HEK293T (cell line): ENCODE data around the gene BRD4.
"Not testable (repeated sequence)": the region's sequence is repeated elsewhere in the genome, so short reads cannot be mapped to it uniquely, and the experiment has no call there.

Experiments
- CTCF ChIA-PET: fragments of 350-600 bp; formaldehyde crosslinking; extraction: SDS; loops from one replicate; lab custom pipeline; 2021; ENCODE audit warnings: antibody characterized with exemption, inconsistent platforms; lab: Yijun Ruan, JAX
- POLR2A ChIA-PET: fragments of 350-600 bp; formaldehyde crosslinking; extraction: SDS; loops from one replicate; lab custom pipeline; 2020; ENCODE audit warnings: antibody characterized with exemption, inconsistent platforms; lab: Yijun Ruan, JAX
- DNase-seq: peaks from one replicate; pipeline ENCODE4 v3.0.0; 2012; ENCODE audit warnings: mixed read lengths; ENCODE audit errors: extremely low spot score
- ARNT ChIP-seq: fragments of 450-650 bp; IDR thresholded peaks from 2 replicates; pipeline ENCODE4 v1.6.1; 2017; ENCODE audit warnings: mild to moderate bottlenecking
- BHLHE40 ChIP-seq: fragments of 450-650 bp; IDR thresholded peaks from 2 replicates; pipeline ENCODE4 v1.6.1; 2016; ENCODE audit warnings: mild to moderate bottlenecking, moderate library complexity, borderline replicate concordance
- CTBP1 ChIP-seq: fragments of 450-650 bp; IDR thresholded peaks from 2 replicates; pipeline ENCODE4 v1.6.1; 2016; ENCODE audit warnings: borderline replicate concordance
- ELF4 ChIP-seq: fragments of 450-650 bp; IDR thresholded peaks from 2 replicates; pipeline ENCODE4 v1.6.1; 2017; ENCODE audit warnings: antibody characterized with exemption
- FOXA1 ChIP-seq: fragments of 450-650 bp; IDR thresholded peaks from 2 replicates; pipeline ENCODE4 v1.6.1; 2016; ENCODE audit warnings: mild to moderate bottlenecking
- FOXK2 ChIP-seq: fragments of 450-650 bp; IDR thresholded peaks from 2 replicates; pipeline ENCODE4 v1.6.1; 2016; ENCODE audit warnings: mild to moderate bottlenecking
- FOXM1 ChIP-seq: fragments of 450-650 bp; IDR thresholded peaks from 2 replicates; pipeline ENCODE4 v1.6.1; 2017; ENCODE audit warnings: mild to moderate bottlenecking, borderline replicate concordance
- HDGF ChIP-seq: fragments of 450-650 bp; IDR thresholded peaks from 2 replicates; pipeline ENCODE4 v1.6.1; 2017; ENCODE audit warnings: antibody characterized with exemption, borderline replicate concordance
- L3MBTL2 ChIP-seq: fragments of 450-650 bp; conservative IDR thresholded peaks from 2 replicates; pipeline ENCODE4 v1.6.1; 2016; ENCODE audit warnings: mild to moderate bottlenecking
- LEF1 ChIP-seq: fragments of 450-650 bp; IDR thresholded peaks from 2 replicates; pipeline ENCODE4 v1.6.1; 2017; ENCODE audit warnings: mild to moderate bottlenecking, borderline replicate concordance
- NFRKB ChIP-seq: fragments of 450-650 bp; IDR thresholded peaks from 2 replicates; pipeline ENCODE4 v1.6.1; 2016; ENCODE audit warnings: mild to moderate bottlenecking, moderate library complexity
- SP1 ChIP-seq: fragments of 450-650 bp; IDR thresholded peaks from 2 replicates; pipeline ENCODE4 v1.6.1; 2017
- SUZ12 ChIP-seq: fragments of 450-650 bp; IDR thresholded peaks from 2 replicates; pipeline ENCODE4 v1.6.1; 2016; ENCODE audit warnings: mild to moderate bottlenecking
- TARDBP ChIP-seq: fragments of 450-650 bp; IDR thresholded peaks from 2 replicates; pipeline ENCODE4 v1.6.1; 2016
- ZNF384 ChIP-seq: fragments of 450-650 bp; IDR thresholded peaks from 2 replicates; pipeline ENCODE4 v1.6.1; 2016
- TF ChIP-seq, protein P1 (sequence below): fragments of 450-650 bp; IDR thresholded peaks from 2 replicates; pipeline ENCODE4 v1.6.1; 2016

BRD4 gene

GRCh38 chr19:15365264-15365663 lies 32.9 kb upstream of the BRD4 start:
- TF ChIP-seq CTBP1 = no peak
- ChIA-PET POLR2A (no interaction called here), CTCF (no interaction called here)
- DNase-seq = no peak

GRCh38 chr19:15363791-15364190 lies 31.5 kb upstream of the BRD4 start:
- CTCF ChIA-PET, POLR2A ChIA-PET, DNase-seq: not testable (repeated sequence)

- CTCF ChIA-PET, DNase-seq, POLR2A ChIA-PET: not testable (repeated sequence)
Measured at GRCh38 chr19:15363048-15363447, 30.7 kb upstream of the BRD4 start.

GRCh38 chr19:15360015-15360414 lies 27.7 kb upstream of the BRD4 start:
- CTCF ChIA-PET, DNase-seq: not testable (repeated sequence)
- POLR2A ChIA-PET = interaction anchor here (1.4 kb wide), 1 partner anchor 20 kb away, joined by 3 read pairs; the partner anchor contains the start of gene AKAP8

- POLR2A ChIA-PET = interaction anchor here (1.4 kb wide), 1 partner anchor 21 kb away, joined by 3 read pairs; the partner anchor contains the start of gene AKAP8
- DNase-seq = no peak
- CTCF ChIA-PET = no interaction called here
- no peak for TF ChIP-seq HDGF
- TF ChIP-seq ARNT = no peak
- no peak for TF ChIP-seq FOXM1
- TF ChIP-seq ZNF384 = no peak
- no peak for TF ChIP-seq SUZ12
- no peak for TF ChIP-seq FOXA1
- TF ChIP-seq TARDBP = no peak
Measured at GRCh38 chr19:15358918-15359317, 26.6 kb upstream of the BRD4 start.

DNA sequence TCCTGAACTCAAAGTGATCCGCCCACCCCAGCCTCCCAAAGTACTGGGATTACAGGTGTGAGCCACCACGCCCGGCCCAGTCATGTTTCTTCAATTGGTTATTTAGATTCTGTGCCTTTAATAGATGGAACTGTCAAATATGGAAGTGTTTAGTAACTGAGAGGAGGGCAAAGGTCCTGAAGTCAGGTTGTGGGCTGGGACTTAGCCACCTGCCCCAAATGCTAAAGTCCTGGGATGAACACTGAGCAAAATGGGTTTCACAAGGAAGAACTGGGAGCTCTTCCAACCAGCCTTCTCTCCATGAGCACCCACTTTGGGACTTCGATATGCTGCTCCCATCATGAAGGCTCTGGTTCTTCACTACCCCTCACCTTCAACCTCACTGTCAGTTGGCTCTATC lies 25.6 kb upstream of the BRD4 start:
- no peak for TF ChIP-seq SP1
- no peak for TF ChIP-seq HDGF
- TF ChIP-seq ZNF384 = no peak
- TF ChIP-seq ARNT = no peak
- TF ChIP-seq, protein P1, sequence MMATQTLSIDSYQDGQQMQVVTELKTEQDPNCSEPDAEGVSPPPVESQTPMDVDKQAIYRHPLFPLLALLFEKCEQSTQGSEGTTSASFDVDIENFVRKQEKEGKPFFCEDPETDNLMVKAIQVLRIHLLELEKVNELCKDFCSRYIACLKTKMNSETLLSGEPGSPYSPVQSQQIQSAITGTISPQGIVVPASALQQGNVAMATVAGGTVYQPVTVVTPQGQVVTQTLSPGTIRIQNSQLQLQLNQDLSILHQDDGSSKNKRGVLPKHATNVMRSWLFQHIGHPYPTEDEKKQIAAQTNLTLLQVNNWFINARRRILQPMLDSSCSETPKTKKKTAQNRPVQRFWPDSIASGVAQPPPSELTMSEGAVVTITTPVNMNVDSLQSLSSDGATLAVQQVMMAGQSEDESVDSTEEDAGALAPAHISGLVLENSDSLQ = no peak
- no peak for TF ChIP-seq FOXM1
- no peak for TF ChIP-seq LEF1
- TF ChIP-seq ELF4 = no peak
- TF ChIP-seq BHLHE40 = no peak
- TF ChIP-seq TARDBP = no peak
- TF ChIP-seq FOXK2 = no peak
- no peak for TF ChIP-seq L3MBTL2
- no peak for TF ChIP-seq NFRKB
- TF ChIP-seq CTBP1 = no peak
- TF ChIP-seq SUZ12 = no peak
- CTCF ChIA-PET = interaction anchor here (0.6 kb wide), 1 partner anchor 77 kb away, joined by 6 read pairs; no protein-coding TSS in a partner anchor
- POLR2A ChIA-PET = no interaction called here
- DNase-seq = no peak

DNA sequence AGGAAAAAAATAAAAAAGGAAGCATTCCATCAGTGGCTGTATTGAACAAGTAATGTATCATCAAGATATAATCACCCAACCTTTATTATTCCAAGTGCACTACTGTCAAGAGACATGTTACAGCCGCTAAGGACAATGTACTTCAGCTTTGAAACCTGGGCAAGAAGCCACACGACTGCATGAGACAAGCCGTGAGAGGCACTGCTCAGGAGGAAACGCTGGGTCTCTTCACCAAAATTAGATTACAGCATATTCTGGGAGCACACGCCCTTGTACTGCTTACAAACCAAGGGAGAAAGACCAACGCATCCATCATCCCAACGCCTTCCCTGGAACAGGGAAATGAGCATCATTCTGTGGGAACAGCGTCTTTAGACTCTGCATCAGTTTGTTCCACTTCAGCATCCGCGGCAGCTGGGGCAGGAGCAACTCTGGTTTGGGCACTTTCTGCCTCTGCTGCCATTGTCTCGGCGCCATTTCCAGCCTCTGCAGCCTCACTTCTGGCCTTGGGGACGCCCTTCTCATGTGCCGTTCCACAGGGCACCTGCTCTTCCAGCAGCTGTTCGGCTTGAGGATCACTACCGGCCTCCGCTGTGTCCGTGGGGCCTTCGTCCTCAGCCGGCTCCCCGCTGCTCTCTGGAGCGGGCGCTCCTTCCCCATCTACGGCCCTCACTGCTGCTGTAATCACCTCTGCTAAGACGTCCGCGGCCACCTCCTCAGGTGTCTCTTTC lies 22.4 kb upstream of the BRD4 start:
- no peak for DNase-seq
- TF ChIP-seq SP1 (no peak), FOXM1 (no peak), TARDBP (no peak), ZNF384 (no peak)
- CTCF ChIA-PET = no interaction called here
- POLR2A ChIA-PET = no interaction called here

DNA sequence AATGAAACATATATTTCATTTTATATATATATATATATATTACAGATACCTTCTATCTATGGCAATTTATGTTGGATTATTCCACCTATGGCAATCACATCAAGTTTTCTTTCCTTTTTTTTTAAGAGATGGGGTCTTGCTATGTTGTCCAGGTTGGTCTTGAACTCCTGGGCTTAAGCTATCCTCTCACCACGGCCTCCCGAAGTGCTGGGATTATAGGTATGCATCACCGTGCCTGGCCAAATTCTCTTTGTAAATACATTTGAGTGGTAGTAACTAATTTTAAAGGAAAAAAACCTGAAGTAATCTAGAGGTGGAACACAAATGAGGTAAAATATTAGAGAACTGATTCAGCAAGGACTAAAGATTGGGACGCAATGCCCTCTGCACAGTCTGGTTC lies 21.6 kb upstream of the BRD4 start:
- no peak for TF ChIP-seq BHLHE40
- TF ChIP-seq, protein P1 = no peak
- TF ChIP-seq FOXM1 = no peak
- no peak for TF ChIP-seq ZNF384
- no peak for TF ChIP-seq LEF1
- no peak for TF ChIP-seq SUZ12
- no peak for TF ChIP-seq FOXA1
- no peak for TF ChIP-seq FOXK2
- TF ChIP-seq NFRKB = no peak
- TF ChIP-seq ARNT = no peak
- TF ChIP-seq SP1 = no peak
- no peak for TF ChIP-seq L3MBTL2
- POLR2A ChIA-PET = no interaction called here
- DNase-seq = no peak
- CTCF ChIA-PET = no interaction called here

DNA sequence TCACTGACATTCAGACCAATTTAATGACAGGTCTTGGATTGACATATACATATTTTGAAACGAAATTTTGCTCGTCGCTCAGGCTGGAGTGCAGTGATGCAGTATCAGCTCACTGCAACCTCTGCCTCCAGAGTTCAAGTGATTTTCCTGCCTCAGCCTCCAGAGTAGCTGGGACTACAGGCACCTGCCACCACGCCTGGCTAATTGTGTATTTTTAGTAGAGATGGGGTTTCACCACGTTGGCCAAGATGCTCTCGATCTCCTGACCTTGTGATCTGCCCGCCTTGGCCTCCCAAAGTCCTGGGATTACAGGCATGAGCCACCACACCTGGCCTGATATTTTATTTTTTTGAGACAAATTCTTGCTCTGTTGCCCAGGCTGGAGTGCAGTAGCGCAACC lies 20.2 kb upstream of the BRD4 start:
- POLR2A ChIA-PET, CTCF ChIA-PET, DNase-seq: not testable (repeated sequence)

GRCh38 chr19:15341328-15341727 lies 9.0 kb upstream of the BRD4 start:
- DNase-seq, CTCF ChIA-PET, POLR2A ChIA-PET: not testable (repeated sequence)
